MM.1S (cell line): ENCODE measurements around the gene PRDM7.

Experiments used
- DNase-seq: peaks from one replicate; pipeline ENCODE4 v3.0.0-alpha.2; 2015
- H2AFZ ChIP-seq: fragments of 300-600 bp; sonication (generic); 2 replicates; pipeline ENCODE4 v1.6.0; 2016; ENCODE audit warnings: antibody characterized with exemption, low read length
- H3F3A ChIP-seq: fragments of 300-600 bp; sonication (generic); 2 replicates; pipeline ENCODE4 v1.6.1; 2016; ENCODE audit warnings: mild to moderate bottlenecking, antibody characterized with exemption, low read length, moderate library complexity, mixed read lengths; ENCODE audit not compliant: insufficient read depth
- H3K27ac ChIP-seq: fragments of 300-600 bp; sonication (generic); 2 replicates; pipeline ENCODE4 v1.5.1; 2016; ENCODE audit warnings: mild to moderate bottlenecking, low read length
- H3K27me3 ChIP-seq: fragments of 300-600 bp; sonication (generic); replicated peaks from 2 replicates; pipeline ENCODE4 v1.6.0; 2016; ENCODE audit warnings: low read length; ENCODE audit not compliant: insufficient read depth
- H3K36me3 ChIP-seq: fragments of 300-600 bp; sonication (generic); replicated peaks from 2 replicates; pipeline ENCODE4 v1.6.1; 2016; ENCODE audit warnings: mild to moderate bottlenecking, low read length, mixed read lengths; ENCODE audit not compliant: insufficient read depth
- H3K4me1 ChIP-seq: fragments of 300-600 bp; sonication (generic); 2 replicates; pipeline ENCODE4 v1.6.1; 2016; ENCODE audit warnings: low read length, mixed read lengths
- H3K4me2 ChIP-seq: fragments of 300-600 bp; sonication (generic); 2 replicates; pipeline ENCODE4 v1.6.0; 2016; ENCODE audit warnings: low read depth, low read length
- H3K4me3 ChIP-seq: fragments of 300-600 bp; sonication (generic); 2 replicates; pipeline ENCODE4 v1.5.1; 2016; ENCODE audit warnings: low read length, mixed read lengths
- H3K79me2 ChIP-seq: fragments of 300-600 bp; sonication (generic); 2 replicates; pipeline ENCODE4 v1.6.1; 2016; ENCODE audit warnings: mixed run types, low read length, mixed read lengths
- H3K9ac ChIP-seq: fragments of 300-600 bp; sonication (generic); 2 replicates; pipeline ENCODE4 v1.6.1; 2016; ENCODE audit warnings: low read length, mixed read lengths
- H3K9me2 ChIP-seq: fragments of 300-600 bp; sonication (generic); replicated peaks from 2 replicates; pipeline ENCODE4 v1.6.1; 2016; ENCODE audit warnings: mild to moderate bottlenecking, low read length, mixed read lengths; ENCODE audit not compliant: insufficient read depth
- H3K9me3 ChIP-seq: fragments of 300-600 bp; sonication (generic); replicated peaks from 2 replicates; pipeline ENCODE4 v1.6.1; 2016; ENCODE audit warnings: mild to moderate bottlenecking, low read length, mixed read lengths; ENCODE audit not compliant: insufficient read depth
- H4K20me1 ChIP-seq: fragments of 300-600 bp; sonication (generic); 2 replicates; pipeline ENCODE4 v1.6.1; 2016; ENCODE audit warnings: mild to moderate bottlenecking, low read length, moderate library complexity, mixed read lengths; ENCODE audit not compliant: insufficient read depth
- CTCF ChIP-seq: fragments of 300-600 bp; sonication (generic); IDR thresholded peaks from 2 replicates; pipeline ENCODE4 v1.5.1; 2016; ENCODE audit warnings: antibody characterized with exemption, low read length, mixed read lengths
- EZH2 ChIP-seq: fragments of 300-600 bp; sonication (generic); optimal IDR thresholded peaks from 2 replicates; pipeline ENCODE3; 2017; ENCODE audit warnings: low read depth, mild to moderate bottlenecking, antibody characterized with exemption, low read length, mixed read lengths
- EZH2phosphoT487 ChIP-seq: fragments of 300-600 bp; sonication (generic); IDR thresholded peaks from 2 replicates; pipeline ENCODE4 v1.6.1; 2018; ENCODE audit warnings: antibody characterized with exemption, low read length

Gene PRDM7

GRCh38 chr16:90081606-90081970, 4.5 kb upstream of the PRDM7 start:
- peak overlapping the region; percentile 93; the same call in 1 of the 2 replicates for H3K4me2 ChIP-seq
- no peaks in the 10 kb centered on the region; the same call in 1 of the 2 replicates for H3K27me3 ChIP-seq
- H4K20me1 ChIP-seq, result no peaks in the 10 kb centered on the region
- no peaks in the 10 kb centered on the region for H3K9me3 ChIP-seq
- H3K9me2 ChIP-seq, result no peaks in the 10 kb centered on the region
- no peak overlapping the region for H2AFZ ChIP-seq
- no peak overlapping the region for H3K9ac ChIP-seq
- H3F3A ChIP-seq, result peaks cover 8% of the 10 kb centered on the region; the same call in 1 of the 2 replicates
- no peak for DNase-seq
- H3K79me2 ChIP-seq, result no peaks in the 10 kb centered on the region
- TF ChIP-seq EZH2 (no peak), EZH2phosphoT487 (no peak), CTCF (no peak)
- H3K36me3 ChIP-seq, result no peaks in the 10 kb centered on the region
- H3K4me1 ChIP-seq, result peaks cover 3% of the 10 kb centered on the region; the same call in 1 of the 2 replicates
- no peak overlapping the region for H3K27ac ChIP-seq
- H3K4me3 ChIP-seq, result peak overlapping the region; percentile 65; the same call in 1 of the 2 replicates

GRCh38 chr16:90078579-90078895, 1.4 kb upstream of the PRDM7 start:
- Histone ChIP-seq H3K4me1 (peaks cover 3% of the 10 kb centered on the region; the same call in 1 of the 2 replicates), H3K4me2 (peak overlapping the region; percentile 83; the same call in 1 of the 2 replicates), H3K79me2 (no peaks in the 10 kb centered on the region), H3K4me3 (no peak overlapping the region), H3K9ac (no peak overlapping the region), H3K9me2 (no peaks in the 10 kb centered on the region), H4K20me1 (no peaks in the 10 kb centered on the region), H3K27me3 (no peaks in the 10 kb centered on the region; the same call in 1 of the 2 replicates), H2AFZ (no peak overlapping the region), H3K9me3 (no peaks in the 10 kb centered on the region), H3K27ac (no peak overlapping the region), H3K36me3 (no peaks in the 10 kb centered on the region), H3F3A (peaks cover 8% of the 10 kb centered on the region; the same call in 1 of the 2 replicates)
- TF ChIP-seq EZH2 (no peak), EZH2phosphoT487 (no peak), CTCF (no peak)
- no peak for DNase-seq

- peaks cover 8% of the 10 kb centered on the region; the same call in 1 of the 2 replicates for H3F3A ChIP-seq
- H4K20me1 ChIP-seq, result no peaks in the 10 kb centered on the region
- no peaks in the 10 kb centered on the region for H3K79me2 ChIP-seq
- no peaks in the 10 kb centered on the region; the same call in 1 of the 2 replicates for H3K27me3 ChIP-seq
- H2AFZ ChIP-seq, result peak overlapping the region; percentile 78
- peak; percentile 18 for TF ChIP-seq CTCF
- TF ChIP-seq EZH2, result no peak
- no peaks in the 10 kb centered on the region for H3K9me2 ChIP-seq
- peaks cover 3% of the 10 kb centered on the region; the same call in 1 of the 2 replicates for H3K4me1 ChIP-seq
- H3K9ac ChIP-seq, result peak overlapping the region; percentile 33; the same call in 1 of the 2 replicates
- H3K4me2 ChIP-seq, result peak overlapping the region; percentile 83
- H3K9me3 ChIP-seq, result no peaks in the 10 kb centered on the region
- peak overlapping the region; percentile 42 for H3K4me3 ChIP-seq
- peak; percentile 60 for DNase-seq
- H3K27ac ChIP-seq, result peak overlapping the region; percentile 42; the same call in 1 of the 2 replicates
- H3K36me3 ChIP-seq, result no peaks in the 10 kb centered on the region
Observed at GRCh38 chr16:90077757-90078578, 837 bp upstream of the PRDM7 start.
